GM12878 (cell line): Measurements from ENCODE around the gene ARAP3. TPM values are rescaled to one million over a fixed set of nuclear protein-coding genes. Genes with fewer than 3 reads are reported as not detected.

ENCODE experiments used
- ATAC-seq: fragments of 200-7000 bp; cut with Tn5 transposase; 3 replicates; pipeline ENCODE4 v1.9.1; 2020; ENCODE audit warnings: mild to moderate bottlenecking, moderate library complexity
- BruUV-seq: library from RNA; stranded (reverse); fragments of 400-500 nt; replicated peaks from 2 replicates; lab custom pipeline; 2021; lab: Mats Ljungman, UMichigan
- CTCF ChIA-PET: fragments of 300-600 bp; sonication (Branson Sonifier 250); formaldehyde crosslinking; extraction: SDS; loops from one replicate; lab custom pipeline; 2021; ENCODE audit warnings: inconsistent platforms; lab: Yijun Ruan, JAX
- POLR2A ChIA-PET: fragments of 350-600 bp; formaldehyde crosslinking; extraction: SDS; loops from one replicate; lab custom pipeline; 2021; ENCODE audit warnings: inconsistent platforms; lab: Charles Lee
- RAD21 ChIA-PET: fragments of 300-600 bp; sonication (Branson Sonifier 250); formaldehyde crosslinking; loops from one replicate; lab custom pipeline; 2023; ENCODE audit warnings: antibody characterized with exemption; ENCODE audit not compliant: unreplicated experiment; lab: Charles Lee
- SMC1A ChIA-PET: fragments of 300-600 bp; sonication (Branson Sonifier 250); formaldehyde crosslinking; loops from one replicate; lab custom pipeline; 2023; ENCODE audit not compliant: unreplicated experiment, uncharacterized antibody; lab: Charles Lee
- DNase-seq: peaks from one replicate; pipeline ENCODE4 v3.0.0-alpha.2; 2011; ENCODE audit warnings: low read depth, low spot score
- FAIRE-seq: peaks from 3 replicates; lab custom pipeline; 2011; peaks lifted over from hg19 to GRCh38; lab: Jason Lieb, UNC
- H2AFZ ChIP-seq: 2 replicates; pipeline ENCODE4 v1.6.0; 2011; ENCODE audit warnings: low read depth, low read length, control low read depth; ENCODE audit not compliant: control insufficient read depth
- H3K27ac ChIP-seq: 2 replicates; pipeline ENCODE4 v1.5.1; 2011; ENCODE audit warnings: control low read depth; ENCODE audit not compliant: control insufficient read depth, insufficient read depth
- H3K27me3 ChIP-seq, 2 experiments: replicated peaks in 1 of 2; 2 replicates each; pipeline versions ENCODE4 v1.6.0 to v1.6.1; 2011; ENCODE audit warnings: low read length in 1 of 2; ENCODE audit not compliant: control insufficient read depth in 2 of 2, insufficient read depth in 2 of 2
- H3K36me3 ChIP-seq, 2 experiments: 2 replicates each; pipeline ENCODE4 v1.5.1; 2011; ENCODE audit warnings: low read length in 1 of 2; ENCODE audit not compliant: control insufficient read depth in 2 of 2, insufficient read depth in 2 of 2
- H3K4me1 ChIP-seq: 2 replicates; pipeline ENCODE4 v1.6.1; 2011; ENCODE audit warnings: mild to moderate bottlenecking, low read length, moderate library complexity, mixed read lengths; ENCODE audit not compliant: control insufficient read depth, insufficient read depth
- H3K4me2 ChIP-seq: 2 replicates; pipeline ENCODE4 v1.6.0; 2011; ENCODE audit warnings: control low read depth; ENCODE audit not compliant: control insufficient read depth, insufficient read depth
- H3K4me3 ChIP-seq: fragments of 200-600 bp; sonication (generic); 2 replicates; pipeline ENCODE4 v1.5.1; 2016
- H3K79me2 ChIP-seq: 2 replicates; pipeline ENCODE4 v1.6.0; 2011; ENCODE audit warnings: low read length; ENCODE audit not compliant: control insufficient read depth, insufficient read depth
- H3K9ac ChIP-seq: 2 replicates; pipeline ENCODE4 v1.8.0; 2011; ENCODE audit warnings: low read length, control low read depth, mixed read lengths; ENCODE audit not compliant: control insufficient read depth, insufficient read depth
- H3K9me3 ChIP-seq: replicated peaks from 3 replicates; pipeline ENCODE4 v1.5.1; 2011; ENCODE audit warnings: mild to moderate bottlenecking, low read length; ENCODE audit not compliant: control insufficient read depth, insufficient read depth
- H4K20me1 ChIP-seq: 2 replicates; pipeline ENCODE4 v1.6.0; 2011; ENCODE audit not compliant: control insufficient read depth, insufficient read depth
- NR2C1 ChIP-seq: fragments of 450-650 bp; IDR thresholded peaks from 2 replicates; pipeline ENCODE4 v1.6.1; 2017; ENCODE audit warnings: antibody characterized with exemption, mild to moderate bottlenecking, moderate library complexity
- WGBS: methylation state at CpG from one replicate; pipeline ENCODE4 v1.1.6; 2016; ENCODE audit warnings: low lambda C conversion rate; ENCODE audit not compliant: insufficient replicate concordance, insufficient coverage; ENCODE audit errors: missing lambda C conversion rate; 5-methylcytosine and 5-hydroxymethylcytosine counted together
- in situ Hi-C: fragments of 300-500 bp; cut with MboI; formaldehyde crosslinking; loops from 9 replicates; pipeline ENCODE4 v1.14.3; 2018; ENCODE audit warnings: mixed read lengths
- intact Hi-C: fragments of 100-400 bp; cut with micrococcal nuclease; formaldehyde crosslinking; loops from one replicate; pipeline ENCODE4 v1.14.2; 2022; ENCODE audit not compliant: unreplicated experiment
- polyA plus RNA-seq, 11 experiments: library from polyadenylated mRNA; depleted of rRNA in 4 of 11; unstranded in 6 of 11; stranded (reverse) in 5 of 11; fragments of >200 nt; fragmentation: Nextera tagmentation in 4 of 11; fragmentation: Illumina TruSeq in 1 of 11; extraction: Ambion mirVana in 4 of 11; extraction: Trizol in 1 of 11; gene quantifications; 1 replicate in 1 of 11; 2 replicates in 10 of 11; pipeline versions ENCODE4 v1.2.1 to v1.2.3, GENCODE V29; 2011 to 2016; ENCODE audit warnings: inconsistent platforms in 2 of 11, missing spikeins in 2 of 11, low read depth in 1 of 11
- total RNA-seq, 4 experiments: library from RNA; depleted of rRNA in 3 of 4; stranded (reverse); fragments of >200 nt in 3 of 4; fragmentation: Illumina TruSeq in 1 of 4; extraction: Trizol in 1 of 4; gene quantifications; 2 replicates each; pipeline versions ENCODE4 v1.2.1 to v1.2.3, GENCODE V29; 2013 to 2021
- TF ChIP-seq, protein P1 (sequence below): fragments of 450-650 bp; IDR thresholded peaks from 2 replicates; pipeline ENCODE4 v1.6.1; 2017; ENCODE audit warnings: mild to moderate bottlenecking, moderate library complexity

Gene ARAP3
- total and polyA plus RNA-seq, 10 of the 15 experiments (the other 5 are each of a cell fraction or from before 2014, with no cell fraction given): 0.01 to 0.08 TPM; not detected in 8

DNA sequence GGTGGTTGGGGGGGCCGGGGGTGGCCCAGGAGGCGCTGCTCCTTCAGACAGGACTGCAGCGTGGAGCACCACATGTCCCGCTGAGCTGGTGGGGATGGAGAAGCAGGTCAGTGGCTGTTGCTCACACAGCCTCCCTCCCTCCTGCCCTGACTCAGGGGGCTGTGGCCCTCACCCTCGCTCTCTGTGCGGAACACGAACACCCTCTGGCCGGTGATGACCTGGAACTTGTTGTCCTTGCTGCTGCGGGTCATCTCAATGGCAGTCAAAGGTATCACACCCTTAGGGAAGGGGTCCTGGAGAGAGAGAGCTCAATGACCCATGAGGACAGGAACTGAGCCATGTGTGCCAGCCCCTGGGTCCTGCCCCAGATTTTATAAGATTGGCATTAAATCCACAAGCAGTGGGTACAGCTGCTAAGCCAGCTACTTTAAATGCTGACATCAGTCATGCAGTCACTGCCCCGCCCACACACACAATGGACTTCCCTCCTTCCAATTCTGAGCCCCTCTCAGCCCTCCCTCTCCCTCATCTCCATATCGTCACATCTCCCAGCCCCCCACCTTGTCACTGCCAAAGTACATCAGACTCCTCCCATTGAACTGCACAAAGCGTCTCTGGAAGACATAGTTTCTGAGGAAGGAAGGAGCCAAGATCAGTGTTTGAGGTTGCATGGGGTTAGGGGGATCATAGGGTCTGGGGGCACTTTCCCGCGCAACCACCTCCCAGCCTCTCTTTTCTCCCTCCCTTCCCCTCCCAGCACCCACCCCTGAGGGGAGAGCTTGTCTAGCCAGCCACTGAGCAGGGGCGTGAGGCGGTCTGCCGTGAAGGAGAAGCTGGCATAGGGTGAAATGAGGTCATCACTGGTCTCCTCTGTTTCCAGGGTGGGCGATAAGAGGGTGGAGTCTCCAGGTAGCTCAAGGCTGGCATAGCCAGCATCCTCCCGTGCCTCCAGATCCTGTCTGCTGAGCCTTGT, 8.9 kb downstream of the ARAP3 start:
- intact Hi-C loops (no loop called here), in situ Hi-C loops (loop anchor here (10.0 kb wide), 1 partner anchor 462 kb away; no protein-coding TSS in a partner anchor)
- FAIRE-seq (no peak), ATAC-seq (no peak), DNase-seq (no peak)
- 38% methylated on average over 19 of the region's 19 CpGs for WGBS
- RAD21 ChIA-PET: no interaction called here
- Histone ChIP-seq H4K20me1 (no peaks in the 10 kb centered on the region), H3K27me3 (no peaks in the 10 kb centered on the region; a peak in 2 of 4 replicates), H3K36me3 (no peaks in the 10 kb centered on the region), H3K4me1 (no peaks in the 10 kb centered on the region), H3K9me3 (no peaks in the 10 kb centered on the region), H3K27ac (no peak overlapping the region), H2AFZ (no peak overlapping the region), H3K79me2 (no peaks in the 10 kb centered on the region), H3K4me2 (no peak overlapping the region), H3K9ac (no peak overlapping the region), H3K4me3 (no peak overlapping the region)
- TF ChIP-seq, protein P1, sequence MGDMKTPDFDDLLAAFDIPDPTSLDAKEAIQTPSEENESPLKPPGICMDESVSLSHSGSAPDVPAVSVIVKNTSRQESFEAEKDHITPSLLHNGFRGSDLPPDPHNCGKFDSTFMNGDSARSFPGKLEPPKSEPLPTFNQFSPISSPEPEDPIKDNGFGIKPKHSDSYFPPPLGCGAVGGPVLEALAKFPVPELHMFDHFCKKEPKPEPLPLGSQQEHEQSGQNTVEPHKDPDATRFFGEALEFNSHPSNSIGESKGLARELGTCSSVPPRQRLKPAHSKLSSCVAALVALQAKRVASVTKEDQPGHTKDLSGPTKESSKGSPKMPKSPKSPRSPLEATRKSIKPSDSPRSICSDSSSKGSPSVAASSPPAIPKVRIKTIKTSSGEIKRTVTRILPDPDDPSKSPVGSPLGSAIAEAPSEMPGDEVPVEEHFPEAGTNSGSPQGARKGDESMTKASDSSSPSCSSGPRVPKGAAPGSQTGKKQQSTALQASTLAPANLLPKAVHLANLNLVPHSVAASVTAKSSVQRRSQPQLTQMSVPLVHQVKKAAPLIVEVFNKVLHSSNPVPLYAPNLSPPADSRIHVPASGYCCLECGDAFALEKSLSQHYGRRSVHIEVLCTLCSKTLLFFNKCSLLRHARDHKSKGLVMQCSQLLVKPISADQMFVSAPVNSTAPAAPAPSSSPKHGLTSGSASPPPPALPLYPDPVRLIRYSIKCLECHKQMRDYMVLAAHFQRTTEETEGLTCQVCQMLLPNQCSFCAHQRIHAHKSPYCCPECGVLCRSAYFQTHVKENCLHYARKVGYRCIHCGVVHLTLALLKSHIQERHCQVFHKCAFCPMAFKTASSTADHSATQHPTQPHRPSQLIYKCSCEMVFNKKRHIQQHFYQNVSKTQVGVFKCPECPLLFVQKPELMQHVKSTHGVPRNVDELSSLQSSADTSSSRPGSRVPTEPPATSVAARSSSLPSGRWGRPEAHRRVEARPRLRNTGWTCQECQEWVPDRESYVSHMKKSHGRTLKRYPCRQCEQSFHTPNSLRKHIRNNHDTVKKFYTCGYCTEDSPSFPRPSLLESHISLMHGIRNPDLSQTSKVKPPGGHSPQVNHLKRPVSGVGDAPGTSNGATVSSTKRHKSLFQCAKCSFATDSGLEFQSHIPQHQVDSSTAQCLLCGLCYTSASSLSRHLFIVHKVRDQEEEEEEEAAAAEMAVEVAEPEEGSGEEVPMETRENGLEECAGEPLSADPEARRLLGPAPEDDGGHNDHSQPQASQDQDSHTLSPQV: no peak
- no peak for TF ChIP-seq NR2C1
- POLR2A ChIA-PET: no interaction called here
- SMC1A ChIA-PET: no interaction called here
- CTCF ChIA-PET: interaction anchor here (1.4 to 1.5 kb wide), 2 partner anchors 19 to 81 kb away, joined by 3 to 4 read pairs; no protein-coding TSS in a partner anchor
- no TSS peak for BruUV-seq
